Omental fat pad (tissue), 4 donors: Measurements from ENCODE around the gene SMC3. TPM values are rescaled to one million over a fixed set of nuclear protein-coding genes. Genes with fewer than 3 reads are reported as not detected.

Experiments
- ATAC-seq: fragments of 150-250 bp; one replicate; pipeline ENCODE4 v1.9.1; 2016; ENCODE audit warnings: mild to moderate bottlenecking, moderate library complexity; ENCODE audit not compliant: low FRiP score
- DNase-seq: peaks from one replicate; pipeline ENCODE4 v3.0.0-alpha.2; 2019; ENCODE audit warnings: low spot score
- CTCF ChIP-seq, 3 donors: fragments of 450-650 bp; IDR thresholded peaks; one replicate each; pipeline ENCODE4 v1.5.1; 2016 to 2017; ENCODE audit warnings: antibody characterized with exemption in 3 of 3, mild to moderate bottlenecking in 3 of 3, moderate library complexity in 2 of 3
- total RNA-seq, 4 donors: library from RNA; depleted of rRNA; stranded (reverse); fragments of >200 nt; gene quantifications; one replicate each; pipeline ENCODE4 v1.1.0, GENCODE V29; 2016

Gene SMC3
- total RNA-seq, 4 donors from 2014 or later, result 19.6 to 32.0 (median 25.2) TPM

- ATAC-seq, result peak; percentile 59
- no peak for TF ChIP-seq CTCF (IDR thresholded peaks at IDR 0.05)
- no peak for DNase-seq
Observed at GRCh38 chr10:110556969-110557601, 10.4 kb upstream of the SMC3 start.

- DNase-seq (no peak), ATAC-seq (no peak)
- no peak for TF ChIP-seq CTCF (IDR thresholded peaks at IDR 0.05)
Observed at GRCh38 chr10:110558041-110558440, 9.5 kb upstream of the SMC3 start.

- no peak for ATAC-seq
- no peak for DNase-seq
- no peak for TF ChIP-seq CTCF (IDR thresholded peaks at IDR 0.05)
Observed at GRCh38 chr10:110560012-110560411, 7.5 kb upstream of the SMC3 start.

- ATAC-seq, result no peak
- TF ChIP-seq CTCF (IDR thresholded peaks at IDR 0.05), result no peak
- no peak for DNase-seq
Observed at GRCh38 chr10:110561292-110561691, 6.2 kb upstream of the SMC3 start.

GRCh38 chr10:110562348-110562747, 5.1 kb upstream of the SMC3 start:
- ATAC-seq, result no peak
- TF ChIP-seq CTCF (IDR thresholded peaks at IDR 0.05), result no peak
- DNase-seq, result no peak

- DNase-seq, result no peak
- ATAC-seq, result no peak
- no peak for TF ChIP-seq CTCF (IDR thresholded peaks at IDR 0.05)
Observed at GRCh38 chr10:110563132-110563531, 4.4 kb upstream of the SMC3 start.

GRCh38 chr10:110566472-110567200, 859 bp upstream of the SMC3 start:
- DNase-seq (no peak), ATAC-seq (no peak)
- no peak for TF ChIP-seq CTCF (IDR thresholded peaks at IDR 0.05)
